ENCODE measurements around the gene CLEC18A. TPM values are rescaled to one million over a fixed set of nuclear protein-coding genes. Genes with fewer than 3 reads are reported as not detected.
"Not testable (repeated sequence)": the region's sequence is repeated elsewhere in the genome, so short reads cannot be mapped to it uniquely, and the experiment has no call there.

CLEC18A gene
- total RNA-seq: under 0.01 and 0.33 TPM in 2 replicates
- 0.07 TPM in 1 of 2 replicates, not detected in the other for polyA plus RNA-seq
- polyA plus RNA-seq (2012): not detected in 2 replicates
- not detected in 2 replicates for polyA minus RNA-seq (ENCODE audit: low replicate concordance)

- not testable (repeated sequence) for H3K9ac ChIP-seq (ENCODE audit: insufficient read depth, low read length); H3K79me2 ChIP-seq (ENCODE audit: control insufficient read depth, insufficient read depth, low read length); DNase-seq (ENCODE audit: low read depth in 2 of 2); H4K20me1 ChIP-seq (ENCODE audit: control insufficient read depth, extremely low read depth, insufficient read depth, low read length); H3K4me1 ChIP-seq (ENCODE audit: control insufficient read depth, extremely low read depth, insufficient read depth, low read length); H3K4me2 ChIP-seq (ENCODE audit: extremely low read depth, insufficient read depth, low read length); H3K27ac ChIP-seq (ENCODE audit: insufficient read depth, low read length); H3K9me3 ChIP-seq (ENCODE audit: control insufficient read depth, insufficient read depth, low read depth, low read length); H3K36me3 ChIP-seq (ENCODE audit: control insufficient read depth, insufficient read depth, low read length); H3K27me3 ChIP-seq (ENCODE audit: control insufficient read depth, insufficient read depth, low read length); H2AFZ ChIP-seq (ENCODE audit: low read length); H3K4me3 ChIP-seq (replicated peaks in 1 of 4; ENCODE audit: control extremely low read depth in 1 of 4, insufficient read depth in 1 of 4, low read depth in 3 of 4, low read length in 4 of 4)
Observed at GRCh38 chr16:69951017-69951671, at the start of gene CLEC18A. Gene CLEC18A (plus strand): TSS chr16:69951334. CDS start chr16:69951367, 33 bp downstream.

- H3K9me3 ChIP-seq (ENCODE audit: control insufficient read depth, insufficient read depth, low read depth, low read length): no peaks in the 10 kb centered on the region
- H3K27me3 ChIP-seq (ENCODE audit: control insufficient read depth, insufficient read depth, low read length): no peaks in the 10 kb centered on the region
- peaks cover 13% of the 10 kb centered on the region for H3K4me1 ChIP-seq (ENCODE audit: control insufficient read depth, extremely low read depth, insufficient read depth, low read length)
- H3K79me2 ChIP-seq (ENCODE audit: control insufficient read depth, insufficient read depth, low read length): no peaks in the 10 kb centered on the region
- no peak for DNase-seq (ENCODE audit: low read depth in 2 of 2)
- H4K20me1 ChIP-seq (ENCODE audit: control insufficient read depth, extremely low read depth, insufficient read depth, low read length): no peaks in the 10 kb centered on the region
- no peak overlapping the region for H3K27ac ChIP-seq (ENCODE audit: insufficient read depth, low read length)
- TF ChIP-seq CTCF (conservative IDR thresholded peaks at IDR 0.05 in 1 of 2, IDR thresholded peaks at IDR 0.05 in 1 of 2; ENCODE audit: low read depth in 1 of 2, low read length in 2 of 2): no peak
- TF ChIP-seq EZH2 (IDR thresholded peaks at IDR 0.05; ENCODE audit: low read length, missing control alignments): no peak
- no peaks in the 10 kb centered on the region for H3K36me3 ChIP-seq (ENCODE audit: control insufficient read depth, insufficient read depth, low read length)
- no peak overlapping the region for H2AFZ ChIP-seq (ENCODE audit: low read length)
- H3K9ac ChIP-seq (ENCODE audit: insufficient read depth, low read length): no peak overlapping the region
- H3K4me3 ChIP-seq (replicated peaks in 1 of 4; ENCODE audit: control extremely low read depth in 1 of 4, insufficient read depth in 1 of 4, low read depth in 3 of 4, low read length in 4 of 4): no peak overlapping the region
- H3K4me2 ChIP-seq (ENCODE audit: extremely low read depth, insufficient read depth, low read length): no peak overlapping the region
Observed at GRCh38 chr16:69903865-69904415, 47.2 kb upstream of the CLEC18A start.

- no peak for DNase-seq (ENCODE audit: low read depth in 2 of 2)
- TF ChIP-seq CTCF (conservative IDR thresholded peaks at IDR 0.05 in 1 of 2, IDR thresholded peaks at IDR 0.05 in 1 of 2; ENCODE audit: low read depth in 1 of 2, low read length in 2 of 2) (no peak), EZH2 (IDR thresholded peaks at IDR 0.05; ENCODE audit: low read length, missing control alignments) (no peak)
- no peak overlapping the region for H3K4me2 ChIP-seq (ENCODE audit: extremely low read depth, insufficient read depth, low read length)
- H3K9me3 ChIP-seq (ENCODE audit: control insufficient read depth, insufficient read depth, low read depth, low read length): no peaks in the 10 kb centered on the region
- no peak overlapping the region for H3K4me3 ChIP-seq (replicated peaks in 1 of 4; ENCODE audit: control extremely low read depth in 1 of 4, insufficient read depth in 1 of 4, low read depth in 3 of 4, low read length in 4 of 4)
- no peak overlapping the region for H3K27ac ChIP-seq (ENCODE audit: insufficient read depth, low read length)
- H3K79me2 ChIP-seq (ENCODE audit: control insufficient read depth, insufficient read depth, low read length): no peaks in the 10 kb centered on the region
- H3K4me1 ChIP-seq (ENCODE audit: control insufficient read depth, extremely low read depth, insufficient read depth, low read length): peaks cover 13% of the 10 kb centered on the region
- H2AFZ ChIP-seq (ENCODE audit: low read length): no peak overlapping the region
- no peak overlapping the region for H3K9ac ChIP-seq (ENCODE audit: insufficient read depth, low read length)
- no peaks in the 10 kb centered on the region for H3K36me3 ChIP-seq (ENCODE audit: control insufficient read depth, insufficient read depth, low read length)
- no peaks in the 10 kb centered on the region for H4K20me1 ChIP-seq (ENCODE audit: control insufficient read depth, extremely low read depth, insufficient read depth, low read length)
- no peaks in the 10 kb centered on the region for H3K27me3 ChIP-seq (ENCODE audit: control insufficient read depth, insufficient read depth, low read length)
Observed at GRCh38 chr16:69904495-69905170, 46.5 kb upstream of the CLEC18A start.
